ENCODE results near the gene PLAAT1. TPM values are rescaled to one million over a fixed set of nuclear protein-coding genes. Genes with fewer than 3 reads are reported as not detected.

Gene PLAAT1
- 4.2 TPM for total RNA-seq
- long read RNA-seq, partial matches to known transcripts = 0 of 4 reads
- long read RNA-seq, other reads (novel, unspliced or antisense) = 3 of 4 reads

GRCh38 chr3:193240850-193241706 lies at the start of gene PLAAT1:
Gene PLAAT1 (plus strand): TSS chr3:193241222. CDS start chr3:193255651, 14,429 bp downstream.
- DNase-seq (ENCODE audit: missing footprints) = peak; percentile 70
- peak; percentile 93 for ATAC-seq
- intact Hi-C loops (cut with DNase I) = loop anchor here (5.0 kb wide), 1 partner anchor 71 kb away; no protein-coding TSS in a partner anchor

GRCh38 chr3:193194371-193194770 lies 46.7 kb upstream of the PLAAT1 start:
- no peak for ATAC-seq
- intact Hi-C loops (cut with DNase I) = loop anchor here (5.0 kb wide), 1 partner anchor 378 kb away; no protein-coding TSS in a partner anchor

GRCh38 chr3:193196746-193197145 lies 44.3 kb upstream of the PLAAT1 start:
- intact Hi-C loops (cut with DNase I) = no loop called here
- DNase-seq (ENCODE audit: missing footprints) (no peak), ATAC-seq (no peak)

More at GRCh38 chr3:193194371-193194770, 46.7 kb upstream of the PLAAT1 start:
- DNase-seq (ENCODE audit: missing footprints) = no peak

GRCh38 chr3:193207290-193208273 lies 33.4 kb upstream of the PLAAT1 start:
- ATAC-seq (no peak), DNase-seq (ENCODE audit: missing footprints) (no peak)
- intact Hi-C loops (cut with DNase I) = no loop called here

- DNase-seq (ENCODE audit: missing footprints) (no peak), ATAC-seq (no peak)
- intact Hi-C loops (cut with DNase I) = no loop called here
Observed at GRCh38 chr3:193210618-193211017, 30.4 kb upstream of the PLAAT1 start.

GRCh38 chr3:193211173-193211572 lies 29.8 kb upstream of the PLAAT1 start:
- DNase-seq (ENCODE audit: missing footprints) (no peak), ATAC-seq (no peak)
- intact Hi-C loops (cut with DNase I) = no loop called here

- DNase-seq (ENCODE audit: missing footprints) = no peak
- no peak for ATAC-seq
- intact Hi-C loops (cut with DNase I) = no loop called here
Observed at GRCh38 chr3:193211984-193212383, 29.0 kb upstream of the PLAAT1 start.

GRCh38 chr3:193212844-193213243 lies 28.2 kb upstream of the PLAAT1 start:
- intact Hi-C loops (cut with DNase I) = no loop called here
- DNase-seq (ENCODE audit: missing footprints) (no peak), ATAC-seq (no peak)

- ATAC-seq (no peak), DNase-seq (ENCODE audit: missing footprints) (no peak)
- intact Hi-C loops (cut with DNase I) = no loop called here
Observed at GRCh38 chr3:193214445-193214844, 26.6 kb upstream of the PLAAT1 start.

- intact Hi-C loops (cut with DNase I) = no loop called here
- DNase-seq (ENCODE audit: missing footprints) (no peak), ATAC-seq (no peak)
Observed at GRCh38 chr3:193225302-193226125, 15.5 kb upstream of the PLAAT1 start.

- ATAC-seq = no peak
- intact Hi-C loops (cut with DNase I) = no loop called here
Observed at GRCh38 chr3:193228206-193228605, 12.8 kb upstream of the PLAAT1 start.

GRCh38 chr3:193229851-193230420 lies 11.1 kb upstream of the PLAAT1 start:
- no peak for ATAC-seq
- intact Hi-C loops (cut with DNase I) = no loop called here
- DNase-seq (ENCODE audit: missing footprints) = no peak

More at GRCh38 chr3:193228206-193228605, 12.8 kb upstream of the PLAAT1 start:
- DNase-seq (ENCODE audit: missing footprints) = no peak

- DNase-seq (ENCODE audit: missing footprints) (no peak), ATAC-seq (no peak)
- intact Hi-C loops (cut with DNase I) = no loop called here
Observed at GRCh38 chr3:193230610-193231009, 10.4 kb upstream of the PLAAT1 start.

GRCh38 chr3:193231201-193231600 lies 9.8 kb upstream of the PLAAT1 start:
- DNase-seq (ENCODE audit: missing footprints) = no peak
- ATAC-seq = no peak
- intact Hi-C loops (cut with DNase I) = no loop called here

- ATAC-seq (no peak), DNase-seq (ENCODE audit: missing footprints) (no peak)
- intact Hi-C loops (cut with DNase I) = no loop called here
Observed at GRCh38 chr3:193236599-193236998, 4.4 kb upstream of the PLAAT1 start.

GRCh38 chr3:193237030-193237429 lies 4.0 kb upstream of the PLAAT1 start:
- intact Hi-C loops (cut with DNase I) = no loop called here
- ATAC-seq = no peak
- no peak for DNase-seq (ENCODE audit: missing footprints)

GRCh38 chr3:193240436-193240849 lies 579 bp upstream of the PLAAT1 start:
- ATAC-seq (peak; percentile 25), DNase-seq (ENCODE audit: missing footprints) (no peak)
- intact Hi-C loops (cut with DNase I) = loop anchor here (5.0 kb wide), 1 partner anchor 72 kb away; no protein-coding TSS in a partner anchor

GRCh38 chr3:193241716-193242115 lies 694 bp downstream of the PLAAT1 start:
- ATAC-seq = no peak

More at GRCh38 chr3:193241716-193242115, 694 bp downstream of the PLAAT1 start:
- intact Hi-C loops (cut with DNase I) = loop anchor here (5.0 kb wide), 1 partner anchor 71 kb away; no protein-coding TSS in a partner anchor
- DNase-seq (ENCODE audit: missing footprints) = no peak

Measured in Right ventricle myocardium inferior (tissue), 1 donor.